GM12878 (cell line): ENCODE results near the gene WBP4.

Experiments
- CTCF ChIP-seq, 3 experiments: IDR thresholded peaks in 2 of 3; conservative IDR thresholded peaks in 1 of 3; 2 replicates each; pipeline ENCODE4 v1.5.1; 2011; ENCODE audit warnings: low read depth in 3 of 3, low read length in 3 of 3, mild to moderate bottlenecking in 3 of 3, control low read depth in 2 of 3, moderate library complexity in 2 of 3, inconsistent platforms in 1 of 3, mixed read lengths in 1 of 3; ENCODE audit not compliant: control insufficient read depth in 2 of 3, insufficient read depth in 1 of 3; ENCODE audit errors: extremely low read depth in 1 of 3
- EED ChIP-seq: sonication (generic); IDR thresholded peaks from 2 replicates; pipeline ENCODE4 v1.6.1; 2016; ENCODE audit warnings: antibody characterized with exemption, low read depth
- EGR1 ChIP-seq, 2 experiments: IDR thresholded peaks; 1 replicate in 1 of 2; 2 replicates in 1 of 2; pipeline ENCODE4 v1.6.1; 2011 to 2012; ENCODE audit warnings: low read depth in 2 of 2, low read length in 2 of 2, borderline replicate concordance in 1 of 2, mild to moderate bottlenecking in 1 of 2, moderate library complexity in 1 of 2
- FOXM1 ChIP-seq: IDR thresholded peaks from 2 replicates; pipeline ENCODE4 v1.6.1; 2012; ENCODE audit warnings: low read depth, mild to moderate bottlenecking, inconsistent platforms, low read length, moderate library complexity
- GABPA ChIP-seq: IDR thresholded peaks from 2 replicates; pipeline ENCODE4 v1.6.1; 2014; ENCODE audit warnings: antibody characterized with exemption, low read depth, mild to moderate bottlenecking, inconsistent platforms
- HCFC1 ChIP-seq: fragments of 150-350 bp; IDR thresholded peaks from 2 replicates; pipeline ENCODE4 v1.6.1; 2014; ENCODE audit warnings: low read length
- NRF1 ChIP-seq: conservative IDR thresholded peaks from 2 replicates; pipeline ENCODE4 v1.6.1; 2011; ENCODE audit warnings: mild to moderate bottlenecking, low read depth, low read length, improper control_type of control experiment
- POLR2A ChIP-seq: IDR thresholded peaks from 2 replicates; pipeline ENCODE4 v1.6.1; 2011; ENCODE audit warnings: low read depth, mild to moderate bottlenecking, low read length
- SIN3A ChIP-seq: IDR thresholded peaks from 2 replicates; pipeline ENCODE4 v1.6.1; 2012; ENCODE audit warnings: low read depth, low read length, improper control_type of control experiment
- USF2 ChIP-seq: IDR thresholded peaks from 2 replicates; pipeline ENCODE4 v1.6.1; 2011; ENCODE audit warnings: low read depth, low read length, improper control_type of control experiment, borderline replicate concordance
- YY1 ChIP-seq: IDR thresholded peaks from 2 replicates; pipeline ENCODE4 v1.6.1; 2011; ENCODE audit warnings: low read depth, mild to moderate bottlenecking, low read length
- ZBTB33 ChIP-seq: fragments of 450-650 bp; IDR thresholded peaks from 2 replicates; pipeline ENCODE4 v1.6.1; 2017; ENCODE audit warnings: mild to moderate bottlenecking

GRCh38 chr13:41026788-41027187, 34.5 kb upstream of the WBP4 start:
- TF ChIP-seq CTCF (IDR thresholded peaks at IDR 0.05 in 2 of 3, conservative IDR thresholded peaks at IDR 0.05 in 1 of 3; ENCODE audit: control insufficient read depth in 2 of 3, extremely low read depth in 1 of 3, insufficient read depth in 1 of 3, low read depth in 3 of 3, low read length in 3 of 3) (no peak), EED (no peak), GABPA (no peak), ZBTB33 (no peak), NRF1 (no peak), EGR1 (IDR thresholded peaks at IDR 0.05; ENCODE audit: borderline replicate concordance in 1 of 2, low read depth in 2 of 2, low read length in 2 of 2) (no peak), FOXM1 (no peak), POLR2A (no peak), SIN3A (no peak), YY1 (no peak), HCFC1 (no peak), USF2 (no peak)
